Neural cell (in vitro differentiated cells): ENCODE measurements around the gene RNU6-1. TPM values are rescaled to one million over a fixed set of nuclear protein-coding genes. Genes with fewer than 3 reads are reported as not detected.
A peak's percentile ranks its signal among the peaks of the same experiment; 100 is the strongest.

Source experiments
- H2AFZ ChIP-seq: fragments of 200-600, 300-800 bp; sonication (generic), shearing (Covaris generic); 2 replicates; pipeline ENCODE4 v1.6.0; 2014; ENCODE audit warnings: low read depth, mild to moderate bottlenecking, antibody characterized with exemption, low read length, moderate library complexity
- H3F3A ChIP-seq: fragments of 200-600 bp; shearing (Covaris generic); 2 replicates; pipeline ENCODE4 v1.6.1; 2016; ENCODE audit warnings: mild to moderate bottlenecking, moderate library complexity, mixed read lengths, antibody characterized with exemption, low read length; ENCODE audit not compliant: insufficient read depth, poor library complexity, severe bottlenecking
- H3K27ac ChIP-seq: fragments of 200-600, 300-800 bp; sonication (generic), shearing (Covaris generic); 2 replicates; pipeline ENCODE4 v1.5.1; 2014; ENCODE audit warnings: mild to moderate bottlenecking, low read length, moderate library complexity
- H3K27me3 ChIP-seq: fragments of 300-800, 200-600 bp; sonication (generic), shearing (Covaris generic); 2 replicates; pipeline ENCODE4 v1.6.0; 2014; ENCODE audit warnings: mild to moderate bottlenecking, low read depth, low read length, moderate library complexity; ENCODE audit not compliant: insufficient read depth
- H3K36me3 ChIP-seq: fragments of 300-800, 200-600 bp; sonication (generic), shearing (Covaris generic); 2 replicates; pipeline ENCODE4 v1.5.1; 2014; ENCODE audit warnings: mild to moderate bottlenecking, antibody characterized with exemption, low read length, moderate library complexity; ENCODE audit not compliant: insufficient read depth
- H3K4me2 ChIP-seq: fragments of 300-800, 200-600 bp; sonication (generic), shearing (Covaris generic); 2 replicates; pipeline ENCODE4 v1.6.0; 2014; ENCODE audit warnings: mild to moderate bottlenecking, low read length
- H3K4me3 ChIP-seq: fragments of 300-800, 200-600 bp; sonication (generic), shearing (Covaris generic); 2 replicates; pipeline ENCODE4 v1.5.1; 2014; ENCODE audit warnings: mild to moderate bottlenecking, low read length, moderate library complexity
- H3K79me2 ChIP-seq: fragments of 200-600 bp; shearing (Covaris generic); replicated peaks from 2 replicates; pipeline ENCODE4 v1.6.0; 2014; ENCODE audit warnings: mild to moderate bottlenecking, low read length, moderate library complexity; ENCODE audit not compliant: insufficient read depth
- H3K9ac ChIP-seq: fragments of 300-800, 200-600 bp; sonication (generic), shearing (Covaris generic); 2 replicates; pipeline ENCODE4 v1.6.1; 2016; ENCODE audit warnings: mild to moderate bottlenecking, low read length, mixed read lengths
- H3K9me2 ChIP-seq: fragments of 200-600 bp; shearing (Covaris generic); 2 replicates; pipeline ENCODE4 v1.6.1; 2016; ENCODE audit warnings: mild to moderate bottlenecking, low read length, mixed read lengths; ENCODE audit not compliant: insufficient read depth
- H3K9me3 ChIP-seq: fragments of 200-600, 300-800 bp; sonication (generic), shearing (Covaris generic); 2 replicates; pipeline ENCODE4 v1.6.1; 2016; ENCODE audit warnings: mild to moderate bottlenecking, mixed run types, low read length, moderate library complexity, mixed read lengths
- H4K20me1 ChIP-seq: fragments of 200-600 bp; shearing (Covaris generic); 2 replicates; pipeline ENCODE4 v1.6.1; 2016; ENCODE audit warnings: mild to moderate bottlenecking, mixed run types; ENCODE audit not compliant: insufficient read depth
- EP300 ChIP-seq: fragments of 450-650 bp; conservative IDR thresholded peaks from 2 replicates; pipeline ENCODE4 v1.6.1; 2014; ENCODE audit warnings: antibody characterized with exemption, mild to moderate bottlenecking, moderate library complexity; ENCODE audit not compliant: poor library complexity, severe bottlenecking
- EZH2 ChIP-seq: fragments of 200-600, 300-800 bp; shearing (Covaris generic), sonication (generic); IDR thresholded peaks from 2 replicates; pipeline ENCODE4 v1.6.1; 2014; ENCODE audit warnings: antibody characterized with exemption, low read length, borderline replicate concordance, mild to moderate bottlenecking; ENCODE audit not compliant: insufficient read depth, poor library complexity, severe bottlenecking
- MXI1 ChIP-seq: fragments of 450-650 bp; conservative IDR thresholded peaks from 2 replicates; pipeline ENCODE4 v1.6.1; 2014; ENCODE audit warnings: antibody characterized with exemption, mild to moderate bottlenecking; ENCODE audit not compliant: poor library complexity, severe bottlenecking
- POLR2AphosphoS5 ChIP-seq: IDR thresholded peaks from 2 replicates; pipeline ENCODE4 v1.6.1; 2012
- RAD21 ChIP-seq: fragments of 450-650 bp; conservative IDR thresholded peaks from 2 replicates; pipeline ENCODE4 v1.6.1; 2014; ENCODE audit warnings: antibody characterized with exemption, mild to moderate bottlenecking, moderate library complexity
- SMC3 ChIP-seq: fragments of 450-650 bp; conservative IDR thresholded peaks from 2 replicates; pipeline ENCODE4 v1.6.1; 2014; ENCODE audit warnings: antibody characterized with exemption, mild to moderate bottlenecking, moderate library complexity; ENCODE audit not compliant: poor library complexity
- TAF1 ChIP-seq: IDR thresholded peaks from 2 replicates; pipeline ENCODE4 v1.6.1; 2012; ENCODE audit warnings: low read depth
- polyA plus RNA-seq: library from polyadenylated mRNA; depleted of rRNA; stranded (reverse); fragments of >200 nt; gene quantifications from 2 replicates; pipeline ENCODE4 v1.2.3, GENCODE V29; 2014
- TF ChIP-seq, protein P1 (sequence below): fragments of 450-650 bp; IDR thresholded peaks from 2 replicates; pipeline ENCODE4 v1.5.1; 2014; ENCODE audit warnings: antibody characterized with exemption, mild to moderate bottlenecking, moderate library complexity; ENCODE audit not compliant: poor library complexity, severe bottlenecking
- TF ChIP-seq, protein P2 (sequence below): IDR thresholded peaks from 2 replicates; pipeline ENCODE4 v1.6.1; 2012; ENCODE audit warnings: borderline replicate concordance

The RNU6-1 gene
- polyA plus RNA-seq, 1 donor from 2014 or later = not detected

DNA sequence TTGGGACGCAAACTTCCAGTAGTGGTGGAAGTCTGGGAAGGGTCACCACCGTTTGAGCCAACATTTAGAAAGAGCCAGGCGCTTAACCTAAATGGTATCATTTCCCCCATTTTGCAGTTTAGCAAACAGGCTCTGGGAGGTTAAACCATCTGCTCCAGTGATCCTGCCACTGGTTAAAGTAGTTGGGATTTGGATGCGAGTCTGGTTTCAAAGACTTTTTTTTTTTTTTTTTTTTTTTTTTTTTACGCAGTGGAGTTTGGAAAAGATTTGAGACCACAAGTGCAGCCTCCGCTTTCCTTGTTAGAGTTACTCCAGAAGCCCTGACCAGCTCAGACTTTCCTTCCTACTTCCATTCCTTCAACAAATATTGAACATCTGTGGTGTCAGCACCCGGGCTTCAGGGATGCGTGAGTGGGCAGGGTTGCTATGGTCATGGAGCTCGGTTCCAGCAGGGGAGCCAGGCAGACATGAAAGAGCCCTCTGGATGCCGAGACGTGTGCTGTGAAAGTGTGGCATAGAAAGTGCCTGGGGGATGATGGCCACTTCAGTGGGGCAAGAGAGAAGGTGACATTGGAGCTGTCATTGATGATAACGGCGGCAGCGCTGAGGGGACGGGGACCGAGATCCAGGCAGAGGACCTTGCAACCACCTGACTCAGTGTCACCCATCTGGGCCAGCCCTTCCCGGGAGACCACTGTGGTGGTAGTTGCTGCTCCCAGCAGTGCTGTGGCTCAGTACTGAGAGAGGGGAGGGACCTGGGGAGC, 1.1 kb upstream of the RNU6-1 start:
- peak overlapping the region; percentile 58 for H3K9ac ChIP-seq
- H2AFZ ChIP-seq = peak overlapping the region; percentile 94
- no peaks in the 10 kb centered on the region for H3K79me2 ChIP-seq
- H3K4me3 ChIP-seq = peak overlapping the region; percentile 96
- TF ChIP-seq RAD21 (no peak), SMC3 (no peak), TAF1 (no peak), POLR2AphosphoS5 (no peak), MXI1 (no peak), EP300 (no peak), EZH2 (no peak)
- TF ChIP-seq, protein P1, sequence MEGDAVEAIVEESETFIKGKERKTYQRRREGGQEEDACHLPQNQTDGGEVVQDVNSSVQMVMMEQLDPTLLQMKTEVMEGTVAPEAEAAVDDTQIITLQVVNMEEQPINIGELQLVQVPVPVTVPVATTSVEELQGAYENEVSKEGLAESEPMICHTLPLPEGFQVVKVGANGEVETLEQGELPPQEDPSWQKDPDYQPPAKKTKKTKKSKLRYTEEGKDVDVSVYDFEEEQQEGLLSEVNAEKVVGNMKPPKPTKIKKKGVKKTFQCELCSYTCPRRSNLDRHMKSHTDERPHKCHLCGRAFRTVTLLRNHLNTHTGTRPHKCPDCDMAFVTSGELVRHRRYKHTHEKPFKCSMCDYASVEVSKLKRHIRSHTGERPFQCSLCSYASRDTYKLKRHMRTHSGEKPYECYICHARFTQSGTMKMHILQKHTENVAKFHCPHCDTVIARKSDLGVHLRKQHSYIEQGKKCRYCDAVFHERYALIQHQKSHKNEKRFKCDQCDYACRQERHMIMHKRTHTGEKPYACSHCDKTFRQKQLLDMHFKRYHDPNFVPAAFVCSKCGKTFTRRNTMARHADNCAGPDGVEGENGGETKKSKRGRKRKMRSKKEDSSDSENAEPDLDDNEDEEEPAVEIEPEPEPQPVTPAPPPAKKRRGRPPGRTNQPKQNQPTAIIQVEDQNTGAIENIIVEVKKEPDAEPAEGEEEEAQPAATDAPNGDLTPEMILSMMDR = no peak
- TF ChIP-seq, protein P2, sequence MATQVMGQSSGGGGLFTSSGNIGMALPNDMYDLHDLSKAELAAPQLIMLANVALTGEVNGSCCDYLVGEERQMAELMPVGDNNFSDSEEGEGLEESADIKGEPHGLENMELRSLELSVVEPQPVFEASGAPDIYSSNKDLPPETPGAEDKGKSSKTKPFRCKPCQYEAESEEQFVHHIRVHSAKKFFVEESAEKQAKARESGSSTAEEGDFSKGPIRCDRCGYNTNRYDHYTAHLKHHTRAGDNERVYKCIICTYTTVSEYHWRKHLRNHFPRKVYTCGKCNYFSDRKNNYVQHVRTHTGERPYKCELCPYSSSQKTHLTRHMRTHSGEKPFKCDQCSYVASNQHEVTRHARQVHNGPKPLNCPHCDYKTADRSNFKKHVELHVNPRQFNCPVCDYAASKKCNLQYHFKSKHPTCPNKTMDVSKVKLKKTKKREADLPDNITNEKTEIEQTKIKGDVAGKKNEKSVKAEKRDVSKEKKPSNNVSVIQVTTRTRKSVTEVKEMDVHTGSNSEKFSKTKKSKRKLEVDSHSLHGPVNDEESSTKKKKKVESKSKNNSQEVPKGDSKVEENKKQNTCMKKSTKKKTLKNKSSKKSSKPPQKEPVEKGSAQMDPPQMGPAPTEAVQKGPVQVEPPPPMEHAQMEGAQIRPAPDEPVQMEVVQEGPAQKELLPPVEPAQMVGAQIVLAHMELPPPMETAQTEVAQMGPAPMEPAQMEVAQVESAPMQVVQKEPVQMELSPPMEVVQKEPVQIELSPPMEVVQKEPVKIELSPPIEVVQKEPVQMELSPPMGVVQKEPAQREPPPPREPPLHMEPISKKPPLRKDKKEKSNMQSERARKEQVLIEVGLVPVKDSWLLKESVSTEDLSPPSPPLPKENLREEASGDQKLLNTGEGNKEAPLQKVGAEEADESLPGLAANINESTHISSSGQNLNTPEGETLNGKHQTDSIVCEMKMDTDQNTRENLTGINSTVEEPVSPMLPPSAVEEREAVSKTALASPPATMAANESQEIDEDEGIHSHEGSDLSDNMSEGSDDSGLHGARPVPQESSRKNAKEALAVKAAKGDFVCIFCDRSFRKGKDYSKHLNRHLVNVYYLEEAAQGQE = no peak
- H3F3A ChIP-seq = no peaks in the 10 kb centered on the region
- no peaks in the 10 kb centered on the region for H4K20me1 ChIP-seq
- peaks cover 29% of the 10 kb centered on the region for H3K27me3 ChIP-seq
- no peaks in the 10 kb centered on the region for H3K9me3 ChIP-seq
- H3K27ac ChIP-seq = no peak overlapping the region
- H3K36me3 ChIP-seq = no peaks in the 10 kb centered on the region
- H3K9me2 ChIP-seq = no peaks in the 10 kb centered on the region
- H3K4me2 ChIP-seq = peak overlapping the region; percentile 79

DNA sequence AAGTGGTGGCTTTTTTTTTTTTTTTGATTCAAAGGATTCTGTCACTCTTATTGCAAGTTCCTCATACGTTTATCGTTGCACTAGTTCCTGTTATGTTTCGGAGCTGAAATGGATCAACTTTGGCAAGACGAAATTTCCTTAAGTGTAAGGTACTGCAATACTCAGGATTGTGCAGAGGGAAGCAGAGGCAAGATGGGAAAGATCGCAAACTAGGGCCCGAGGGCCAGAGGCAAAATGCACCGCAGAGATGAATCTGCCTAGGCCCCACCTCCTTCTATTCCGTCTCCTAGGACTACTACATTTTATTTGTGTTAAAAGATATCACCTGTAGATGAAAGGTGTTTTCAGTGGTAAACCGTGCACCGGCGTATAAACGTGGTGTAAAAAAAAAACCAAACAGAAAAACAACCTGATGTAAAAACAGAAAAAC, 331 bp downstream of the RNU6-1 start:
- peak overlapping the region; percentile 96 for H3K4me2 ChIP-seq
- H3K27me3 ChIP-seq = peaks cover 43% of the 10 kb centered on the region
- H3K9me3 ChIP-seq = no peaks in the 10 kb centered on the region
- no peaks in the 10 kb centered on the region for H3K9me2 ChIP-seq
- H3K4me3 ChIP-seq = peak overlapping the region; percentile 96
- H3F3A ChIP-seq = no peaks in the 10 kb centered on the region
- no peaks in the 10 kb centered on the region for H3K36me3 ChIP-seq
- TF ChIP-seq RAD21 (peak; percentile 14), POLR2AphosphoS5 (peak; percentile 11), MXI1 (no peak)
- H4K20me1 ChIP-seq = no peaks in the 10 kb centered on the region
- no peak overlapping the region for H2AFZ ChIP-seq
- H3K79me2 ChIP-seq = no peaks in the 10 kb centered on the region
- peak overlapping the region; percentile 64 for H3K27ac ChIP-seq
- H3K9ac ChIP-seq = peak overlapping the region; percentile 58
